Upper lobe of left lung (tissue), 6 donors: ENCODE measurements around the gene SELENOT. TPM values are rescaled to one million over a fixed set of nuclear protein-coding genes. Genes with fewer than 3 reads are reported as not detected.

Source experiments
- ATAC-seq, 2 donors: fragments of 200-7000 bp; cut with Tn5 transposase; one replicate each; pipeline ENCODE4 v1.9.1; 2022; ENCODE audit warnings: mild to moderate bottlenecking in 2 of 2, moderate library complexity in 2 of 2; ENCODE audit not compliant: low FRiP score in 2 of 2
- DNase-seq, 2 donors: peaks; one replicate each; pipeline ENCODE4 v3.0.0-alpha.2; 2019 to 2020
- H3K27ac ChIP-seq, 4 donors: fragments of 200-600 bp; sonication (generic); one replicate each; pipeline ENCODE4 v1.5.1; 2016 to 2019
- H3K27me3 ChIP-seq, 4 donors: fragments of 200-600 bp; sonication (generic); one replicate each; pipeline ENCODE4 v1.5.1; 2017 to 2019
- H3K36me3 ChIP-seq, 4 donors: fragments of 200-600 bp; sonication (generic); one replicate each; pipeline ENCODE4 v1.5.1; 2016 to 2019
- H3K4me1 ChIP-seq, 4 donors: fragments of 200-600 bp; sonication (generic); one replicate each; pipeline ENCODE4 v1.5.1; 2018 to 2019
- H3K4me3 ChIP-seq, 4 donors: fragments of 200-600 bp; sonication (generic); one replicate each; pipeline ENCODE4 v1.5.1; 2017 to 2019; ENCODE audit warnings: mild to moderate bottlenecking in 2 of 4, moderate library complexity in 1 of 4
- H3K9me3 ChIP-seq, 4 donors: fragments of 200-600 bp; sonication (generic); one replicate each; pipeline ENCODE4 v1.5.1; 2018 to 2019
- EP300 ChIP-seq, 4 donors: sonication (generic); formaldehyde crosslinking; IDR thresholded peaks; one replicate each; pipeline ENCODE4 v1.5.1; 2017; ENCODE audit warnings: antibody characterized with exemption in 4 of 4, control low read depth in 2 of 4
- POLR2A ChIP-seq, 4 donors: fragments of 450-650 bp; IDR thresholded peaks; one replicate each; pipeline ENCODE4 v1.5.1; 2016 to 2017; ENCODE audit warnings: antibody characterized with exemption in 4 of 4, mild to moderate bottlenecking in 2 of 4
- POLR2AphosphoS5 ChIP-seq, 2 donors: sonication (generic); formaldehyde crosslinking; IDR thresholded peaks; one replicate each; pipeline ENCODE4 v1.5.1; 2017; ENCODE audit warnings: antibody characterized with exemption in 2 of 2
- WGBS, 2 donors: methylation state at CpG; one replicate each; pipeline ENCODE4 v1.1.5; 2017 to 2018; 5-methylcytosine and 5-hydroxymethylcytosine counted together
- total RNA-seq, 6 donors: library from RNA; depleted of rRNA in 4 of 6; stranded (reverse); fragments of >200 nt in 4 of 6; gene quantifications; one replicate each; pipeline versions ENCODE4 v1.1.0 to v1.2.1, GENCODE V29; 2016 to 2021
- TF ChIP-seq, protein P1 (sequence below), 6 experiments: fragments of 450-650 bp in 4 of 6; fragments of 200-600 bp in 2 of 6; sonication (generic) in 2 of 6; IDR thresholded peaks; one replicate each; pipeline ENCODE4 v1.5.1; 2016 to 2019; ENCODE audit warnings: antibody characterized with exemption in 6 of 6
- donor health status: DM: no; HTN: no; CAD: no; lungs with moderate emphysema.
- donor health status: DM: no; HTN: yes; CAD: no; lungs with severe emphysema.

SELENOT gene
- total RNA-seq, 6 donors from 2014 or later = 9.4 to 120 (median 90.2) TPM

DNA sequence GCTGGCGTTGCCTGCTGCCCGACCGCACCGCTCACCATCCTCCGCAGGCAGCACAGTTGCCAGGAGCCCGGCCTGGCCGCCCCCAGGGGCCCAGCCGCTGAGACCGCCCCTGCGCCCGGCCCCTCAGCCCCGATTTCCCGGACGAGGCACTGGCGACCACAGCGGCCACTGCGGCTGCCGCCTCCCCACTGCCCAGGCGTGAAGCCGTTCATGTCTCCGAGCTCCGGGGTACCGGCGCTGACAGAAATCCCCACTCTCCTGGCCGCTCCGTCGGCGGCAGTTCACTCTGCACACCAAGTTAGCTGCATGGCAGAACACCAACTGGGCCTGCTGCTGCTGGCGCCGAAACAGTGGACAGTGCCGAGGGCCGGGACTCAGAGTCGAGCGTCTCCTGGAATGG is 8.5 kb downstream of the SELENOT start:
- no peak for ATAC-seq
- 94 to 99% methylated on average over 24 to 34 of the region's 34 CpGs for WGBS, 2 donors
- no peak overlapping the region for H3K4me3 ChIP-seq
- peaks cover 0 to 10% (median 7%) of the 10 kb centered on the region in 4 donors for H3K36me3 ChIP-seq
- no peak overlapping the region for H3K27ac ChIP-seq
- DNase-seq = peak in 1 of 2 donors; percentile 78
- H3K4me1 ChIP-seq = peaks cover 11 to 25% (median 19%) of the 10 kb centered on the region in 4 donors
- no peak for TF ChIP-seq POLR2AphosphoS5 (IDR thresholded peaks at IDR 0.05)
- TF ChIP-seq, protein P1, sequence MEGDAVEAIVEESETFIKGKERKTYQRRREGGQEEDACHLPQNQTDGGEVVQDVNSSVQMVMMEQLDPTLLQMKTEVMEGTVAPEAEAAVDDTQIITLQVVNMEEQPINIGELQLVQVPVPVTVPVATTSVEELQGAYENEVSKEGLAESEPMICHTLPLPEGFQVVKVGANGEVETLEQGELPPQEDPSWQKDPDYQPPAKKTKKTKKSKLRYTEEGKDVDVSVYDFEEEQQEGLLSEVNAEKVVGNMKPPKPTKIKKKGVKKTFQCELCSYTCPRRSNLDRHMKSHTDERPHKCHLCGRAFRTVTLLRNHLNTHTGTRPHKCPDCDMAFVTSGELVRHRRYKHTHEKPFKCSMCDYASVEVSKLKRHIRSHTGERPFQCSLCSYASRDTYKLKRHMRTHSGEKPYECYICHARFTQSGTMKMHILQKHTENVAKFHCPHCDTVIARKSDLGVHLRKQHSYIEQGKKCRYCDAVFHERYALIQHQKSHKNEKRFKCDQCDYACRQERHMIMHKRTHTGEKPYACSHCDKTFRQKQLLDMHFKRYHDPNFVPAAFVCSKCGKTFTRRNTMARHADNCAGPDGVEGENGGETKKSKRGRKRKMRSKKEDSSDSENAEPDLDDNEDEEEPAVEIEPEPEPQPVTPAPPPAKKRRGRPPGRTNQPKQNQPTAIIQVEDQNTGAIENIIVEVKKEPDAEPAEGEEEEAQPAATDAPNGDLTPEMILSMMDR (IDR thresholded peaks at IDR 0.05) = no peak
- TF ChIP-seq EP300 (IDR thresholded peaks at IDR 0.05) = no peak
- TF ChIP-seq POLR2A (IDR thresholded peaks at IDR 0.05) = no peak
- no peaks in the 10 kb centered on the region for H3K27me3 ChIP-seq
- H3K9me3 ChIP-seq = no peaks in the 10 kb centered on the region

- H3K9me3 ChIP-seq = no peaks in the 10 kb centered on the region
- no peak for TF ChIP-seq POLR2AphosphoS5 (IDR thresholded peaks at IDR 0.05)
- TF ChIP-seq POLR2A (IDR thresholded peaks at IDR 0.05) = no peak
- TF ChIP-seq, protein P1 (IDR thresholded peaks at IDR 0.05) = no peak
- TF ChIP-seq EP300 (IDR thresholded peaks at IDR 0.05) = no peak
- H3K4me1 ChIP-seq = peaks cover 6 to 23% (median 14%) of the 10 kb centered on the region in 4 donors
- H3K27me3 ChIP-seq = no peaks in the 10 kb centered on the region
- no peak for DNase-seq
- no peak overlapping the region for H3K27ac ChIP-seq
- H3K4me3 ChIP-seq = no peak overlapping the region
- H3K36me3 ChIP-seq = peaks cover 0 to 10% (median 7%) of the 10 kb centered on the region in 4 donors
- ATAC-seq = no peak
- 85 to 93% methylated on average over 1 of the region's 1 CpG for WGBS, 2 donors
Measured at GRCh38 chr3:150612494-150612893, 9.4 kb downstream of the SELENOT start.

- no peak for TF ChIP-seq EP300 (IDR thresholded peaks at IDR 0.05)
- no peak for TF ChIP-seq POLR2A (IDR thresholded peaks at IDR 0.05)
- TF ChIP-seq, protein P1 (IDR thresholded peaks at IDR 0.05) = no peak
- TF ChIP-seq POLR2AphosphoS5 (IDR thresholded peaks at IDR 0.05) = no peak
- no peak overlapping the region for H3K27ac ChIP-seq
- 96 to 97% methylated on average over 2 of the region's 2 CpGs for WGBS, 2 donors
- ATAC-seq (no peak), DNase-seq (no peak)
- H3K36me3 ChIP-seq = peaks cover 0 to 10% (median 7%) of the 10 kb centered on the region in 4 donors
- peaks cover 6 to 17% (median 12%) of the 10 kb centered on the region in 4 donors for H3K4me1 ChIP-seq
- H3K4me3 ChIP-seq = no peak overlapping the region
- no peaks in the 10 kb centered on the region for H3K27me3 ChIP-seq
- no peaks in the 10 kb centered on the region for H3K9me3 ChIP-seq
Measured at GRCh38 chr3:150613034-150613433, 9.9 kb downstream of the SELENOT start.

- ATAC-seq = no peak
- no peak overlapping the region for H3K4me3 ChIP-seq
- TF ChIP-seq EP300 (IDR thresholded peaks at IDR 0.05) (no peak), POLR2AphosphoS5 (IDR thresholded peaks at IDR 0.05) (no peak), POLR2A (IDR thresholded peaks at IDR 0.05) (no peak)
- TF ChIP-seq, protein P1 (IDR thresholded peaks at IDR 0.05) = no peak
- no peak overlapping the region for H3K27ac ChIP-seq
- 94 to 98% methylated on average over 2 of the region's 2 CpGs for WGBS, 2 donors
- H3K27me3 ChIP-seq = no peaks in the 10 kb centered on the region
- peaks cover 0 to 10% (median 7%) of the 10 kb centered on the region in 4 donors for H3K36me3 ChIP-seq
- no peak for DNase-seq
- no peaks in the 10 kb centered on the region for H3K9me3 ChIP-seq
- H3K4me1 ChIP-seq = peaks cover 6 to 17% (median 11%) of the 10 kb centered on the region in 4 donors
Measured at GRCh38 chr3:150613709-150614480, 10.8 kb downstream of the SELENOT start.
